ENCODE data around the gene TREX2.

- TF ChIP-seq, protein P1, sequence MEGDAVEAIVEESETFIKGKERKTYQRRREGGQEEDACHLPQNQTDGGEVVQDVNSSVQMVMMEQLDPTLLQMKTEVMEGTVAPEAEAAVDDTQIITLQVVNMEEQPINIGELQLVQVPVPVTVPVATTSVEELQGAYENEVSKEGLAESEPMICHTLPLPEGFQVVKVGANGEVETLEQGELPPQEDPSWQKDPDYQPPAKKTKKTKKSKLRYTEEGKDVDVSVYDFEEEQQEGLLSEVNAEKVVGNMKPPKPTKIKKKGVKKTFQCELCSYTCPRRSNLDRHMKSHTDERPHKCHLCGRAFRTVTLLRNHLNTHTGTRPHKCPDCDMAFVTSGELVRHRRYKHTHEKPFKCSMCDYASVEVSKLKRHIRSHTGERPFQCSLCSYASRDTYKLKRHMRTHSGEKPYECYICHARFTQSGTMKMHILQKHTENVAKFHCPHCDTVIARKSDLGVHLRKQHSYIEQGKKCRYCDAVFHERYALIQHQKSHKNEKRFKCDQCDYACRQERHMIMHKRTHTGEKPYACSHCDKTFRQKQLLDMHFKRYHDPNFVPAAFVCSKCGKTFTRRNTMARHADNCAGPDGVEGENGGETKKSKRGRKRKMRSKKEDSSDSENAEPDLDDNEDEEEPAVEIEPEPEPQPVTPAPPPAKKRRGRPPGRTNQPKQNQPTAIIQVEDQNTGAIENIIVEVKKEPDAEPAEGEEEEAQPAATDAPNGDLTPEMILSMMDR (IDR thresholded peaks at IDR 0.05), result no peak
- no peak for TF ChIP-seq POLR2A (IDR thresholded peaks at IDR 0.05)
Observed at GRCh38 chrX:153396320-153397195, 49.3 kb downstream of the TREX2 start.
